Muscle of leg (tissue), 11 donors: Measurements from ENCODE around the gene SIRT7. TPM values are rescaled to one million over a fixed set of nuclear protein-coding genes. Genes with fewer than 3 reads are reported as not detected.
A peak's percentile ranks its signal among the peaks of the same experiment; 100 is the strongest.

Experiments used
- DNase-seq: peaks from one replicate; pipeline ENCODE4 v3.0.0; 2013
- H3K27ac ChIP-seq: one replicate; pipeline ENCODE4 v1.5.1; 2013; ENCODE audit warnings: mild to moderate bottlenecking, low read length, control low read depth
- H3K27me3 ChIP-seq: one replicate; pipeline ENCODE4 v1.6.1; 2013; ENCODE audit warnings: low read length; ENCODE audit not compliant: control insufficient read depth, insufficient read depth
- H3K36me3 ChIP-seq: one replicate; pipeline ENCODE4 v1.6.1; 2013; ENCODE audit warnings: low read length; ENCODE audit not compliant: control insufficient read depth, insufficient read depth
- H3K4me1 ChIP-seq: one replicate; pipeline ENCODE4 v1.6.1; 2013; ENCODE audit warnings: low read length; ENCODE audit not compliant: control insufficient read depth, insufficient read depth
- H3K4me3 ChIP-seq: one replicate; pipeline ENCODE4 v1.5.1; 2013; ENCODE audit warnings: low read length, control low read depth
- H3K9me3 ChIP-seq: replicated peaks from 2 replicates; pipeline ENCODE4 v1.6.1; 2013; ENCODE audit warnings: low read depth, low read length; ENCODE audit not compliant: control insufficient read depth
- WGBS: methylation state at CpG from one replicate; pipeline ENCODE4 v1.1.5; 2013; ENCODE audit warnings: missing lambda C conversion rate; ENCODE audit not compliant: insufficient coverage; 5-methylcytosine and 5-hydroxymethylcytosine counted together
- polyA plus RNA-seq, 8 donors: library from polyadenylated mRNA; unstranded; fragments of 120-200 nt; gene quantifications; one replicate each; pipeline versions ENCODE4 v1.2.1 to v1.2.3, GENCODE V29; 2013; ENCODE audit warnings: inconsistent platforms in 1 of 8, low replicate concordance in 1 of 8; ENCODE audit not compliant: insufficient read length in 8 of 8, insufficient read depth in 1 of 8
- total RNA-seq: library from RNA; stranded (reverse); fragments of 120-200 nt; gene quantifications from one replicate; pipeline ENCODE4 v1.2.4, GENCODE V29; 2013

Gene SIRT7
- total and polyA plus RNA-seq, 9 donors = 6.0 to 9.7 (median 8.3) TPM

- no peak overlapping the region for H3K4me3 ChIP-seq
- peaks cover 11% of the 10 kb centered on the region for H3K4me1 ChIP-seq
- H3K27me3 ChIP-seq = peaks cover 16% of the 10 kb centered on the region
- no peaks in the 10 kb centered on the region for H3K9me3 ChIP-seq
- no peak overlapping the region for H3K27ac ChIP-seq
- peaks cover 65% of the 10 kb centered on the region for H3K36me3 ChIP-seq
- WGBS = 94% methylated on average over 5 of the region's 10 CpGs
- no peak for DNase-seq
Observed at GRCh38 chr17:81903415-81903831, 14.6 kb downstream of the SIRT7 start.

GRCh38 chr17:81902653-81903414 lies 15.1 kb downstream of the SIRT7 start:
- WGBS = 24% methylated on average over 36 of the region's 47 CpGs
- peaks cover 65% of the 10 kb centered on the region for H3K36me3 ChIP-seq
- H3K4me3 ChIP-seq = no peak overlapping the region

DNA sequence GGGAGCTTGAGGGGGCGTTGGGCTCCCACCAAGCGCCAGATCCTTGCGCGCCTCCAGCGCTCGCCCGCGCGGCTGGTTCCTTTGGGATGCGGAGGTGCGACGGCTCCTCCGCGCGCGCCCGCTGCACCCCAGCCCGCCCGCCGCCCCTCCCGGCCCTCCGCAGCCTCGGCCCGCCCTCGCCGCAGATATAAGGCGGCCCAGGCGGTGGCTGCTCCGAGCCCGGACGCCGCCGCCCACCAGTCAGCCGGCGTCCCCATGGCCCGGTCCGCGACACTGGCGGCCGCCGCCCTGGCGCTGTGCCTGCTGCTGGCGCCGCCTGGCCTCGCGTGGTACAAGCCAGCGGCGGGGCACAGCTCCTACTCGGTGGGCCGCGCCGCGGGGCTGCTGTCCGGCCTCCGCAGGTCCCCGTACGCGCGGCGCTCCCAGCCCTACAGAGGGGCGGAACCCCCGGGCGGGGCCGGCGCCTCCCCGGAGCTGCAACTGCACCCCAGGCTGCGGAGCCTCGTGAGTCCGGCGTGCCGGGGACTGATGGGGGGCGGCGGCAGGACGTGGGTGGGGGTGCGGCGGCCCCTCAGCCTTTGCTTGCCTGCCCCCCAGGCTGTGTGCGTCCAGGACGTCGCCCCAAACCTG lies 15.8 kb downstream of the SIRT7 start, which contains the start of gene NPB:
TSS of gene NPB (plus strand) at position 216 of the 630 bp plus-strand sequence. CDS start at position 256, 40 bp downstream.
- DNase-seq = no peak
- Histone ChIP-seq H3K27ac (no peak within 1 kb of the TSS), H3K27me3 (peaks cover 16% of the 10 kb centered on the region), H3K36me3 (peaks cover 66% of the 10 kb centered on the region), H3K4me1 (peaks cover 11% of the 10 kb centered on the region), H3K4me3 (peak within 1 kb of the TSS; percentile 17), H3K9me3 (no peaks in the 10 kb centered on the region)
- 2% methylated on average over 77 of the region's 79 CpGs for WGBS

More at GRCh38 chr17:81902653-81903414, 15.1 kb downstream of the SIRT7 start:
- Histone ChIP-seq H3K27ac (no peak overlapping the region), H3K4me1 (peaks cover 11% of the 10 kb centered on the region), H3K27me3 (peaks cover 16% of the 10 kb centered on the region), H3K9me3 (no peaks in the 10 kb centered on the region)
- DNase-seq = no peak

DNA sequence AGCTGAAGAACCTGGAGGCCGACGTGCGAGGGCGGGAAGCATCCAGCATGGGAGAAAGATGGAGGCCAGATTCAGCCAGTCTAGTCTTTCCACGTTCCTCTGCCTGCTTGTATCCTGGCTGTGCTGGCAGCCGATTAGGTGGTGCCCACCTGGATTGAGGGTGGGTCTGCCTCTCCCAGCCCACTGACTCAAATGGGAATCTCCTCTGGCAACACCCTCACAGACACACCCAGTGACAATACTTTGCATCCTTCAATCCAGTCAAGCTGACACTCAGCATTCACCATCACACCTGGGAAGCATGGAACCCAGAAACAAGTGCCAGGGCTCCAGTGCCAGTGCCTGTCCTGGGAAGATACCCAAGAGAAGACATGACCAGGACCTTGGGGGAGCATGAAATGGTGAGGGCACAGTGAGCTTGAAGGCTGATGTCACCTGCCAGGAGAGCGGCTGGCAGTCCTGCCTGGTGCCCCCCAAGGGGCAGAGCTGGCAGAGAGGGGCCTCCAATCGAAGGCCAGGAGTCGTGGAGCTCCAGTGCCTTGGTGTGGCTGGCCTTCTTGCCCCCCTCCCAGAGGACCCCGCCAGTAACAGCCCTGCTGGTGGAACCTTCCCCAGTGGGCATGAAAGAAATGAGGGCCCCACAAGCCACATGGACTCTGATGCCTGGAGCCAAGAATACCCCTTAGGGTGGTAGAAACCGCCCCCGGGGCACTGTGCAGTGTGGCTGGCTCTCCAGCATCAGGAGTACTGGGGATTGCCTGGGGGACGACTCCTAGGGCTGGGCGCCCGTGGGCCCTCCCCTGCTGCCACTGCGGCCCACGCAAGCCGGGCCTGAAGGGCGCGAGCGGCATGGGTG lies 16.6 kb downstream of the SIRT7 start:
- Histone ChIP-seq H3K4me3 (peak overlapping the region; percentile 17), H3K4me1 (peaks cover 11% of the 10 kb centered on the region), H3K9me3 (no peaks in the 10 kb centered on the region), H3K27me3 (peaks cover 16% of the 10 kb centered on the region), H3K27ac (no peak overlapping the region), H3K36me3 (peaks cover 64% of the 10 kb centered on the region)
- DNase-seq = no peak
- 58% methylated on average over 14 of the region's 21 CpGs for WGBS

DNA sequence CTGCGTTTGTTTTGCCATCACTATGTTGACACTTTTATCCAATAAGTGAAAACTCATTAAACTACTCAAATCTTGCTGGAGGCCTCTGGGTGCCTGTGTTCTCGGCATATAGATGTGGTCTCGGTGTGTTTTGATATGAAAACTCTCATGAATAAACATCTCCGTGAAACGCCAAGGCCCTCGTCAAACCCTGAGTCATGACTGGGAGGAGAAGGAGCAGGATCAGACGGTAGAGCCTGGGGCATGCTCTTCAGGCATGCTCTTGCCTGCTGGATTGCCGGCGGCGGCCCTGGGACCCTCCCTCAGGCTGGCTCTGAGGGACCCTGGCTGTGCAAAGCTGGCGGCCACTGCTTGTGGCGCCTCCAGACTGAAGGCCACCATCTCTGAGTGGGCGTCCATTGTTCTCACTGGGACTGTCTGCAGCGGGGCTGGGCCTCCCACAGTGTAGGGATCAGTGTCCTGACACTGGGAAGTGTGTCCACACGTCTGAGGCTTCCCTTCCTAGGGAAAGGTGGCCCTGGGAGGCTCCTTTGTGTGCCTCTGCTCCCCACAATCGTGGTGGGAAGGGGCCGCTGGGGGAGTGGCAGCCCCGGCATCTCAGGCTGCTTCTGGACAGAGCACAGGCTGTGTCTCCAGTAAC lies 17.7 kb downstream of the SIRT7 start:
- no peak overlapping the region for H3K4me3 ChIP-seq
- 75% methylated on average over 17 of the region's 18 CpGs for WGBS
- H3K36me3 ChIP-seq = peaks cover 62% of the 10 kb centered on the region
- H3K9me3 ChIP-seq = no peaks in the 10 kb centered on the region
- H3K27me3 ChIP-seq = peaks cover 16% of the 10 kb centered on the region
- peaks cover 11% of the 10 kb centered on the region for H3K4me1 ChIP-seq
- no peak for DNase-seq
- no peak overlapping the region for H3K27ac ChIP-seq

DNA sequence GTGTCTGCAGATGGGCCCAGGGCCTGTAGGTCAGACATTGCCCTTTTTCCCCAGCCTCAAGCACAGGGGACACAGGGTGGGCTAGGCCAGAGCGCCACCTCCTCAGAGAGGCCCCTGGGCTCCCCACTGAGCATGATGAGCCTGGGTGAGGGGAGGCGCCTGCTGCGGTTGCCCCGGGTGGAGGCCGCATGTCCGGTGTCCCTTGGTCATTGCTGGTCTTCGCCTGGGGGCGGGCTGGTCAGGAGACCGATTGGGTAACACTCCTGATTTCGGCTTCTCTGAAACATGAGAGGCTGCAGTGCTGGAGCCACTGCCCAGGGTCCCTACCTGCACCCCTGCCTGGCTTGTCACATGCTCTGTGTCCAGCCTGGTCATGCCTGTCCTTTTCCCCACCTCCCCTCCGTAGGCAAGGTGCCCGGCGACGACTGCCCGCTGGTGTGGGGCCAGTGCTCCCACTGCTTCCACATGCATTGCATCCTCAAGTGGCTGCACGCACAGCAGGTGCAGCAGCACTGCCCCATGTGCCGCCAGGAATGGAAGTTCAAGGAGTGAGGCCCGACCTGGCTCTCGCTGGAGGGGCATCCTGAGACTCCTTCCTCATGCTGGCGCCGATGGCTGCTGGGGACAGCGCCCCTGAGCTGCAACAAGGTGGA lies 18.3 kb downstream of the SIRT7 start:
- Histone ChIP-seq H3K36me3 (peaks cover 60% of the 10 kb centered on the region), H3K4me1 (peaks cover 11% of the 10 kb centered on the region), H3K9me3 (no peaks in the 10 kb centered on the region), H3K4me3 (no peak overlapping the region), H3K27ac (no peak overlapping the region), H3K27me3 (peaks cover 16% of the 10 kb centered on the region)
- DNase-seq = no peak
- WGBS = 92% methylated on average over 21 of the region's 22 CpGs

GRCh38 chr17:81898885-81899284 lies 19.1 kb downstream of the SIRT7 start:
- H3K4me3 ChIP-seq = no peak overlapping the region
- 80% methylated on average over 9 of the region's 9 CpGs for WGBS
- H3K9me3 ChIP-seq = no peaks in the 10 kb centered on the region
- peaks cover 11% of the 10 kb centered on the region for H3K4me1 ChIP-seq
- peaks cover 16% of the 10 kb centered on the region for H3K27me3 ChIP-seq
- H3K27ac ChIP-seq = no peak overlapping the region
- DNase-seq = no peak
- H3K36me3 ChIP-seq = peaks cover 62% of the 10 kb centered on the region

- H3K36me3 ChIP-seq = peaks cover 68% of the 10 kb centered on the region
- H3K27me3 ChIP-seq = peaks cover 16% of the 10 kb centered on the region
- WGBS = 90% methylated on average over 17 of the region's 19 CpGs
- H3K9me3 ChIP-seq = no peaks in the 10 kb centered on the region
- no peak for DNase-seq
- peaks cover 11% of the 10 kb centered on the region for H3K4me1 ChIP-seq
- no peak overlapping the region for H3K27ac ChIP-seq
- H3K4me3 ChIP-seq = no peak overlapping the region
Observed at GRCh38 chr17:81898029-81898866, 19.7 kb downstream of the SIRT7 start.

- Histone ChIP-seq H3K4me1 (peaks cover 11% of the 10 kb centered on the region), H3K27me3 (no peaks in the 10 kb centered on the region), H3K4me3 (no peak overlapping the region), H3K9me3 (no peaks in the 10 kb centered on the region), H3K36me3 (peaks cover 63% of the 10 kb centered on the region), H3K27ac (no peak overlapping the region)
- WGBS = 85% methylated on average over 10 of the region's 11 CpGs
- DNase-seq = no peak
Observed at GRCh38 chr17:81895400-81895799, 22.6 kb downstream of the SIRT7 start.
